Fibroblast of villous mesenchyme (primary cell): ENCODE results near the gene TMEM131L. TPM values are rescaled to one million over a fixed set of nuclear protein-coding genes. Genes with fewer than 3 reads are reported as not detected.
A peak's percentile ranks its signal among the peaks of the same experiment; 100 is the strongest.

Experiments
- DNase-seq: peaks from one replicate; pipeline ENCODE4 v3.0.0-alpha.2; 2010; ENCODE audit warnings: low read depth
- H3K4me3 ChIP-seq: 2 replicates; pipeline ENCODE4 v1.5.1; 2011; ENCODE audit warnings: low read depth, mild to moderate bottlenecking, low read length
- total RNA-seq: library from RNA; depleted of rRNA; stranded (reverse); fragments of >200 nt; gene quantifications from 2 replicates; pipeline ENCODE4 v1.2.3, GENCODE V29; 2012
- TF ChIP-seq, protein P1 (sequence below): IDR thresholded peaks from 2 replicates; pipeline ENCODE4 v1.5.1; 2012; ENCODE audit warnings: low read depth, mild to moderate bottlenecking, low read length; ENCODE audit not compliant: insufficient read depth

Gene TMEM131L
- total RNA-seq, 1 donor = 4.7 TPM

DNA sequence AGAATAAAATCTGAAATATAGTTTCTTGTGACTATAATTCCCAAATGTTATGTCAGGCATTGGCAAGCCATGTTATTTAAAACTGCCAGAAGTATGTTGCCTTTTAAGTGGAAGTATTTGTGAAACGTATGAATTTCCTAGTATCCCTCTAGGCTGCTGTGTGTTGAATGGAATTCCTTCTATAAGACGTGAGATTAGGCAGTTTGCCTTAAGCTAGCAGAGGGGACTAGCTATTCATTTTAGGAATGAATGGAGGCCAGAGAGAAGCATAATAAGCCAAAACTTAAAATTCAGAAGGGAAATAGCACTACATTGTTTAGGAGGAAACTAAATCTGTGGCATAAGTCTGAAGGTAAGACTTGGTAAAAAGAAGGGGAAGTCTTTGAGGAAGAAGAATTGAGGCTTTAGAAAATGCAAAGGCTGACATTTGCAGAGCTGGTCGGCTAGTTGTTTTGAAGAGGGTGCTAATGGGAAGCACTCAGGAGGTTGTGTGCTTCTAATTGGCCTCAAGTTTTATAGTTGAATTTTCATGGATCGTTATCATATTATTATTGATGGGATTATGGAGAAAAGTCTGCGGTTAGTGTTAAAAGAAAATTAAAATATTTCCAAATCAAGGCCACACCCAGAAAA lies 57.1 kb downstream of the TMEM131L start:
- no peak for DNase-seq
- no peak overlapping the region for H3K4me3 ChIP-seq
- TF ChIP-seq, protein P1, sequence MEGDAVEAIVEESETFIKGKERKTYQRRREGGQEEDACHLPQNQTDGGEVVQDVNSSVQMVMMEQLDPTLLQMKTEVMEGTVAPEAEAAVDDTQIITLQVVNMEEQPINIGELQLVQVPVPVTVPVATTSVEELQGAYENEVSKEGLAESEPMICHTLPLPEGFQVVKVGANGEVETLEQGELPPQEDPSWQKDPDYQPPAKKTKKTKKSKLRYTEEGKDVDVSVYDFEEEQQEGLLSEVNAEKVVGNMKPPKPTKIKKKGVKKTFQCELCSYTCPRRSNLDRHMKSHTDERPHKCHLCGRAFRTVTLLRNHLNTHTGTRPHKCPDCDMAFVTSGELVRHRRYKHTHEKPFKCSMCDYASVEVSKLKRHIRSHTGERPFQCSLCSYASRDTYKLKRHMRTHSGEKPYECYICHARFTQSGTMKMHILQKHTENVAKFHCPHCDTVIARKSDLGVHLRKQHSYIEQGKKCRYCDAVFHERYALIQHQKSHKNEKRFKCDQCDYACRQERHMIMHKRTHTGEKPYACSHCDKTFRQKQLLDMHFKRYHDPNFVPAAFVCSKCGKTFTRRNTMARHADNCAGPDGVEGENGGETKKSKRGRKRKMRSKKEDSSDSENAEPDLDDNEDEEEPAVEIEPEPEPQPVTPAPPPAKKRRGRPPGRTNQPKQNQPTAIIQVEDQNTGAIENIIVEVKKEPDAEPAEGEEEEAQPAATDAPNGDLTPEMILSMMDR = no peak

DNA sequence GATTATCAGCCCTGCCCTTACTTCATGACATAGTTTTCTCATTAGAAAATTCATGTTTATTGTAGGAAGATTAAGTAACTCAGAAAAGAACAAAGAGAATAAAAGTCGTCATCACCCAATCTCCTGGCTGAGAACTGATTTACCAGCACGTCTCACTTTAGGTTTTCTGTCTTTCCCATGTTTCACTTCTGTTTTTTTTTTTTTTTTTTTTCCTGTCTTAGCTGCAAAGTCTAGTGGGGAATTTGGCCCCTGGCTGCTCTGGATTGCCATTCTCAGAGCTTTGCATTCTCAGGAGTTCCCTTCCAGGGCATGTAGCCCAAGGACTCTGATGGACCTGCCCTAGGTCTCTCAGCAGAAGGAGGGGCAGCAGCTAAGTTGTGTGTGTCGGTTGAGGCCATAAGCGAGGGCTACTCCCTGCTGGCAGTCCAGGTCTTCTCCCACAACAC lies 57.8 kb downstream of the TMEM131L start:
- TF ChIP-seq, protein P1 = no peak
- no peak overlapping the region for H3K4me3 ChIP-seq
- no peak for DNase-seq

- TF ChIP-seq, protein P1 = no peak
- DNase-seq = no peak
- H3K4me3 ChIP-seq = no peak overlapping the region
These were observed 58.5 kb downstream of the TMEM131L start for GRCh38 chr4:153524682-153525081.

DNA sequence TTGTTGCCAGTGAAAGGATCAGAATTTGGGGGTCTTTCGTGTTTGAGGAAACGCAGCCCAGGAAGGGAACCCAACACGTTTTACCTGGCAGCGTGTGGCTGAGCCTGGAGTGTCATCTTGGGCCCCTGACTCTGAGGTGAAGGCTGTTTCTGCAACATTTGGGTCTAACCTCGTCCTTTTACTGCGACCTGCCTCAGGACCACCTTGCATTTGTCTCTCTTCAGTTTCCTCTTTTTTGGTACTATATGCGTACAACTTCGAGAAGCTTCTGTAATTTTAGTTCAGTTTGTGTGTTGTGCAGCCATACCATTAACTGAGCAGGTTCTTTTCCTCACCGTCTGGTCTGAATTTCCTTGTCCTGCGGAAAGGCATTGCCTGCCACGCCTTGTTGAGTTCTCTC lies 61.5 kb downstream of the TMEM131L start:
- no peak for DNase-seq
- TF ChIP-seq, protein P1 = no peak
- H3K4me3 ChIP-seq = no peak overlapping the region

GRCh38 chr4:153528705-153529485 lies 62.7 kb downstream of the TMEM131L start:
- DNase-seq = no peak
- TF ChIP-seq, protein P1 = no peak
- no peak overlapping the region for H3K4me3 ChIP-seq

DNA sequence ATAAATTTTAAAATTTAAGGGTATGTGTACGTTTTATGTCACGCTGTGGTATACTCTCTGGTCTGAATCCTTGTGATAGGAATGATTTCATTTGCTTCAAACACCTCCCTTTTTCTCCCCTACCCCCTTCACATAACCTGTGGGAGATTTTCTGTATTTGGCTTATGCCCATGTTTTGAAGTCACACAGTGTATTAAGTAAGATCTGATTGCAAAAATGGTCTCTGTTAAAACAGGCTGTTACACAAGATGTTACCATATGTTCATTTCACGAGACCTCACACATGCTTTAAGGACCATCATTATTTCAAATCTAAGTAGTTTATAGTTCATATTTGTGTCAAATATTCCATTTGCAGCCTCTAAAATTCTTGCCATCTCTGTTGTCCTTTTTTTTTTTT lies 63.5 kb downstream of the TMEM131L start:
- peak; percentile 89 for DNase-seq
- TF ChIP-seq, protein P1 = no peak
- H3K4me3 ChIP-seq = no peak overlapping the region
